H1 (cell line): Measurements from ENCODE around the gene CS. TPM values are rescaled to one million over a fixed set of nuclear protein-coding genes. Genes with fewer than 3 reads are reported as not detected.

ENCODE experiments used
- CBX5 ChIP-seq: fragments of 300-800, 300-1000 bp; sonication (generic); IDR thresholded peaks from 2 replicates; pipeline ENCODE4 v1.7.1; 2016; ENCODE audit warnings: antibody characterized with exemption, low read length, low read depth
- JUN ChIP-seq: IDR thresholded peaks from 2 replicates; pipeline ENCODE4 v1.6.1; 2011; ENCODE audit warnings: low read depth, mild to moderate bottlenecking, improper control_type of control experiment, low read length
- KDM4A ChIP-seq: IDR thresholded peaks from one replicate; pipeline ENCODE4 v1.7.1; 2012; ENCODE audit warnings: low read depth, mild to moderate bottlenecking, moderate library complexity, low read length, inconsistent platforms; ENCODE audit not compliant: severe bottlenecking
- NRF1 ChIP-seq: IDR thresholded peaks from 2 replicates; pipeline ENCODE4 v1.6.1; 2011; ENCODE audit warnings: mild to moderate bottlenecking, low read depth, low read length, improper control_type of control experiment
- POU5F1 ChIP-seq: IDR thresholded peaks from 2 replicates; pipeline ENCODE4 v1.6.1; 2011; ENCODE audit warnings: low read depth, mild to moderate bottlenecking, low read length, moderate library complexity
- RAD21 ChIP-seq, 2 experiments: IDR thresholded peaks in 1 of 2; conservative IDR thresholded peaks in 1 of 2; 2 replicates each; pipeline ENCODE4 v1.6.1; 2011; ENCODE audit warnings: low read depth in 2 of 2, low read length in 2 of 2, improper control_type of control experiment in 1 of 2, inconsistent platforms in 1 of 2, mild to moderate bottlenecking in 1 of 2, moderate library complexity in 1 of 2
- TAF7 ChIP-seq: optimal IDR thresholded peaks from 2 replicates; pipeline ENCODE3; 2011; ENCODE audit warnings: low read depth, mild to moderate bottlenecking, inconsistent platforms, low read length, moderate library complexity, borderline replicate concordance
- USF2 ChIP-seq: IDR thresholded peaks from 2 replicates; pipeline ENCODE4 v1.6.1; 2011; ENCODE audit warnings: low read length, improper control_type of control experiment
- polyA plus RNA-seq, 7 experiments: library from polyadenylated mRNA; depleted of rRNA in 3 of 7; stranded (reverse) in 5 of 7; unstranded in 2 of 7; fragments of >200 nt in 5 of 7; fragments of 200-250 nt in 2 of 7; gene quantifications; 1 replicate in 5 of 7; 2 replicates in 1 of 7; 4 replicates in 1 of 7; pipeline versions ENCODE4 v1.2.1 to v1.2.3, GENCODE V29; 2011 to 2013; ENCODE audit warnings: missing spikeins in 2 of 7, mixed read lengths in 2 of 7
- total RNA-seq: library from RNA; stranded (reverse); fragmentation: NEBNext Ultra II Directional; extraction: Animal tissue kit (Norgen Biotek cat#: 25700); gene quantifications from 2 replicates; pipeline ENCODE4 v1.2.1, GENCODE V29; 2021

CS gene
- total and polyA plus RNA-seq, 2 of the 8 experiments (the other 6 are each of a cell fraction or from before 2014, with no cell fraction given) = 96.6 to 238 TPM

- no peak for TF ChIP-seq RAD21 (IDR thresholded peaks at IDR 0.05 in 1 of 2, conservative IDR thresholded peaks at IDR 0.05 in 1 of 2; ENCODE audit: low read depth in 2 of 2, low read length in 2 of 2)
- TF ChIP-seq JUN = no peak
- TF ChIP-seq POU5F1 = no peak
- TF ChIP-seq TAF7 = no peak
- TF ChIP-seq USF2 = no peak
- TF ChIP-seq CBX5 = no peak
- no peak for TF ChIP-seq KDM4A
- no peak for TF ChIP-seq NRF1
- TF ChIP-seq, all 59 proteins: peak for 0
Observed at GRCh38 chr12:56304872-56305590, 4.9 kb upstream of the CS start (continued).
